ENCODE measurements around the gene URAD.

Gene URAD

GRCh38 chr13:27991881-27992280 lies 3.4 kb upstream of the URAD start:
- no peaks in the 10 kb centered on the region for H3K9me3 ChIP-seq (ENCODE audit: control insufficient read depth in 1 of 2, low read length in 2 of 2)
- H3K27ac ChIP-seq (ENCODE audit: low read length): no peak overlapping the region
- H3K27me3 ChIP-seq (ENCODE audit: low read depth, low read length): peaks cover 8% of the 10 kb centered on the region
- H3K4me1 ChIP-seq (ENCODE audit: control insufficient read depth in 1 of 2, insufficient read depth in 2 of 2, low read length in 2 of 2): no peaks in the 10 kb centered on the region
- no peak overlapping the region for H3K4me3 ChIP-seq (ENCODE audit: low read depth in 1 of 2, low read length in 2 of 2)
- H3K36me3 ChIP-seq (ENCODE audit: control insufficient read depth in 1 of 2, insufficient read depth in 2 of 2, low read length in 2 of 2): no peaks in the 10 kb centered on the region

- Histone ChIP-seq H3K36me3 (ENCODE audit: control insufficient read depth in 1 of 2, insufficient read depth in 2 of 2, low read length in 2 of 2) (no peaks in the 10 kb centered on the region), H3K4me1 (ENCODE audit: control insufficient read depth in 1 of 2, insufficient read depth in 2 of 2, low read length in 2 of 2) (peaks cover 0 to under 1% of the 10 kb centered on the region in 2 donors), H3K27ac (ENCODE audit: low read length) (no peak overlapping the region), H3K4me3 (ENCODE audit: low read depth in 1 of 2, low read length in 2 of 2) (no peak overlapping the region), H3K9me3 (ENCODE audit: control insufficient read depth in 1 of 2, low read length in 2 of 2) (no peaks in the 10 kb centered on the region), H3K27me3 (ENCODE audit: low read depth, low read length) (peaks cover 23% of the 10 kb centered on the region)
Measured at GRCh38 chr13:27985600-27985999, 2.9 kb downstream of the URAD start.

DNA sequence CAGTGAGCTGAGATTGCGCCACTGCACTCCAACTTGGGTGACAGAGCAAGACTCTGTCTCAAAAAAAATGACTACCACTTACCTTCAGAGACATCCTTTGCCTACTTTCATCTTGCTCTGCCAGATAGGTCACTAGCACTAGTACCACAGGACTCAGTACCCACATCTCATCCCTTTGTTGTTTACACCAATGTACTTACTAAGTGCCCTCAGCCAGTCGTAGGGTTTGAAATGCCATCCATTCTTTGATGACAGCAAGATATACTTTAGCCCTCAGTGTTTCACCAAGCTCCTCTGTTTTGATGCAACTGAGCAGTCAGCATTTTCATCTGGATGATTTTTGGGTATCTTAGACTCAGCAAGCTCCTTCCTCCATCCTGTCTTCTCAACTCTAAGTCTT lies 6.1 kb downstream of the URAD start:
- peaks cover 0 to 30% of the 10 kb centered on the region in 2 donors for H3K4me1 ChIP-seq (ENCODE audit: control insufficient read depth in 1 of 2, insufficient read depth in 2 of 2, low read length in 2 of 2)
- no peaks in the 10 kb centered on the region for H3K36me3 ChIP-seq (ENCODE audit: control insufficient read depth in 1 of 2, insufficient read depth in 2 of 2, low read length in 2 of 2)
- H3K27me3 ChIP-seq (ENCODE audit: low read depth, low read length): peaks cover 34% of the 10 kb centered on the region
- H3K27ac ChIP-seq (ENCODE audit: low read length): no peak overlapping the region
- H3K9me3 ChIP-seq (ENCODE audit: control insufficient read depth in 1 of 2, low read length in 2 of 2): no peaks in the 10 kb centered on the region
- H3K4me3 ChIP-seq (ENCODE audit: low read depth in 1 of 2, low read length in 2 of 2): no peak overlapping the region

GRCh38 chr13:27981006-27981708 lies 7.3 kb downstream of the URAD start:
- H3K9me3 ChIP-seq (ENCODE audit: control insufficient read depth in 1 of 2, low read length in 2 of 2): no peaks in the 10 kb centered on the region
- no peak overlapping the region for H3K27ac ChIP-seq (ENCODE audit: low read length)
- peaks cover 0 to 30% of the 10 kb centered on the region in 2 donors for H3K4me1 ChIP-seq (ENCODE audit: control insufficient read depth in 1 of 2, insufficient read depth in 2 of 2, low read length in 2 of 2)
- no peaks in the 10 kb centered on the region for H3K36me3 ChIP-seq (ENCODE audit: control insufficient read depth in 1 of 2, insufficient read depth in 2 of 2, low read length in 2 of 2)
- H3K27me3 ChIP-seq (ENCODE audit: low read depth, low read length): peaks cover 40% of the 10 kb centered on the region
- no peak overlapping the region for H3K4me3 ChIP-seq (ENCODE audit: low read depth in 1 of 2, low read length in 2 of 2)

GRCh38 chr13:27980280-27980998 lies 8.1 kb downstream of the URAD start:
- peaks cover 46% of the 10 kb centered on the region for H3K27me3 ChIP-seq (ENCODE audit: low read depth, low read length)
- H3K4me3 ChIP-seq (ENCODE audit: low read depth in 1 of 2, low read length in 2 of 2): peak overlapping the region; percentile 29 to 42
- no peaks in the 10 kb centered on the region for H3K36me3 ChIP-seq (ENCODE audit: control insufficient read depth in 1 of 2, insufficient read depth in 2 of 2, low read length in 2 of 2)
- H3K4me1 ChIP-seq (ENCODE audit: control insufficient read depth in 1 of 2, insufficient read depth in 2 of 2, low read length in 2 of 2): peaks cover 0 to 37% of the 10 kb centered on the region in 2 donors
- H3K27ac ChIP-seq (ENCODE audit: low read length): peak overlapping the region; percentile 18
- no peaks in the 10 kb centered on the region for H3K9me3 ChIP-seq (ENCODE audit: control insufficient read depth in 1 of 2, low read length in 2 of 2)

GRCh38 chr13:27979765-27980279 lies 8.7 kb downstream of the URAD start:
- peaks cover 0 to 37% of the 10 kb centered on the region in 2 donors for H3K4me1 ChIP-seq (ENCODE audit: control insufficient read depth in 1 of 2, insufficient read depth in 2 of 2, low read length in 2 of 2)
- H3K36me3 ChIP-seq (ENCODE audit: control insufficient read depth in 1 of 2, insufficient read depth in 2 of 2, low read length in 2 of 2): no peaks in the 10 kb centered on the region
- peaks cover 49% of the 10 kb centered on the region for H3K27me3 ChIP-seq (ENCODE audit: low read depth, low read length)
- H3K9me3 ChIP-seq (ENCODE audit: control insufficient read depth in 1 of 2, low read length in 2 of 2): no peaks in the 10 kb centered on the region
- peak overlapping the region in 1 of 2 donors; percentile 42 for H3K4me3 ChIP-seq (ENCODE audit: low read depth in 1 of 2, low read length in 2 of 2)
- H3K27ac ChIP-seq (ENCODE audit: low read length): peak overlapping the region; percentile 18

DNA sequence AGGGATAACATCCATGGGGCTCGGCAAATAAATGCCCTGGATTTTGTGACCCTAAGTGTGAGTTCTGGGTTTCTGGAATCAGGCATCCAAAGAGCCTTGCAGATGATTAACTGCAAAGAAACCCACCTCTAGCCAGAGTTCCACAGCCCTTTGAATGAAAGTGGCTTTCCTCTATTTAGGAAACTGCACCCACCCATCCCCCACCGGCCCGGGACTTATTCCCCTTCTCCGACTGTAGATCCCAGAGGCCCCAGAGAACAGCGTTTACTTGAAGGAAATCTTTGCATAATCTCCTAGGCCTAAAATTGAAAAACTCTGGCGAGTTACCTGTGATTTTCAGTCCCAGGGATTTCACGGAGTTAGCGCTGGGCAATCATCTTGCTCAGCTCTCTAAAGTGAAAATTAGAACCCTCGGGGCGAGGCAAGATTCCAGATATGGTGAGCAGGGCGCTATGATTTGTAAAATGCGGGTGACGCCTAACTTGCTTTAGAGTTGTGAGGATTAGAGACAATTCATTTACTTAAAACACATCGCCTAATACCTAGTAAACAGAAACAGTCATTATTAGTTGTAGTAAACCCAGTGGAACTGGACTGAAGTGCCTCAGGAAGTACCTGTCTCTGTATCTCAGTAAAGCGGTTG lies 9.4 kb downstream of the URAD start:
- H3K27me3 ChIP-seq (ENCODE audit: low read depth, low read length): peaks cover 56% of the 10 kb centered on the region
- peaks cover 0 to 37% of the 10 kb centered on the region in 2 donors for H3K4me1 ChIP-seq (ENCODE audit: control insufficient read depth in 1 of 2, insufficient read depth in 2 of 2, low read length in 2 of 2)
- no peaks in the 10 kb centered on the region for H3K9me3 ChIP-seq (ENCODE audit: control insufficient read depth in 1 of 2, low read length in 2 of 2)
- no peaks in the 10 kb centered on the region for H3K36me3 ChIP-seq (ENCODE audit: control insufficient read depth in 1 of 2, insufficient read depth in 2 of 2, low read length in 2 of 2)
- H3K27ac ChIP-seq (ENCODE audit: low read length): peak overlapping the region; percentile 34
- peak overlapping the region in 1 of 2 donors; percentile 42 for H3K4me3 ChIP-seq (ENCODE audit: low read depth in 1 of 2, low read length in 2 of 2)

DNA sequence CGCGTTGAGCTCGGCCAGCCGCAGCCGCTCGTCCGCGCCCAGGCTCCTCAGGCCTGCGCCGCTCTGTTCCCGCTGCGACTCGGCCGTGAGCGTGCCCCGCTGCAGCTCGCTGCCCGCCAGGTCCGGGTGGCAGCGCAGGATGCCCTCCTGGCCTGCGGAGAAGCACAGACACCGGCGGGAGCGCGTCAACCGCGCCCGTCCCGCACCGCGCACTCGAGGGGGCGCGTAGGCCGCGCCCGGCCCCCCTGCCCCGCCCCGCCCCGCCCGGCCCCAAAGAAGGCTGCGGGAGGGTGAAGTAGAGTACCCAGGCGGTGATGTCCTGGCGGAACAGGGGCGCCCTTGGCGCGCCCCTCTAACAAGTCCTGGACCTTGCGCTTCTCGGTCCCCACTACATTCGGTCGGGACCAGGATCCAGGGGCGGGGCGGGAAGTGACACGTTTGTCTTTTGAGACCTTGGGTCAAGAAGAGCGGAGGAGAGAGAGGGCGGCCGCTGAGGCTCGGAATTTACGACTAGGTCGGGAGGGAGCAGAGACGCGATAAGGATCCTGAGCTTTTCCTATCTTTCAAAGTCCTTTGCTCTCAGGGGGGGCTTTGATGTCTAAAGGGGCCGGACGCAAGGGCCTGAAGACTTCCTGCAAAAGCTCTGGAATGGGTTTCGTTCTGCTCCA lies 10.1 kb downstream of the URAD start:
- Histone ChIP-seq H3K9me3 (ENCODE audit: control insufficient read depth in 1 of 2, low read length in 2 of 2) (no peaks in the 10 kb centered on the region), H3K4me3 (ENCODE audit: low read depth in 1 of 2, low read length in 2 of 2) (peak overlapping the region; percentile 33), H3K27ac (ENCODE audit: low read length) (peak overlapping the region; percentile 34), H3K4me1 (ENCODE audit: control insufficient read depth in 1 of 2, insufficient read depth in 2 of 2, low read length in 2 of 2) (peaks cover 0 to 37% of the 10 kb centered on the region in 2 donors), H3K36me3 (ENCODE audit: control insufficient read depth in 1 of 2, insufficient read depth in 2 of 2, low read length in 2 of 2) (no peaks in the 10 kb centered on the region), H3K27me3 (ENCODE audit: low read depth, low read length) (peaks cover 60% of the 10 kb centered on the region)

DNA sequence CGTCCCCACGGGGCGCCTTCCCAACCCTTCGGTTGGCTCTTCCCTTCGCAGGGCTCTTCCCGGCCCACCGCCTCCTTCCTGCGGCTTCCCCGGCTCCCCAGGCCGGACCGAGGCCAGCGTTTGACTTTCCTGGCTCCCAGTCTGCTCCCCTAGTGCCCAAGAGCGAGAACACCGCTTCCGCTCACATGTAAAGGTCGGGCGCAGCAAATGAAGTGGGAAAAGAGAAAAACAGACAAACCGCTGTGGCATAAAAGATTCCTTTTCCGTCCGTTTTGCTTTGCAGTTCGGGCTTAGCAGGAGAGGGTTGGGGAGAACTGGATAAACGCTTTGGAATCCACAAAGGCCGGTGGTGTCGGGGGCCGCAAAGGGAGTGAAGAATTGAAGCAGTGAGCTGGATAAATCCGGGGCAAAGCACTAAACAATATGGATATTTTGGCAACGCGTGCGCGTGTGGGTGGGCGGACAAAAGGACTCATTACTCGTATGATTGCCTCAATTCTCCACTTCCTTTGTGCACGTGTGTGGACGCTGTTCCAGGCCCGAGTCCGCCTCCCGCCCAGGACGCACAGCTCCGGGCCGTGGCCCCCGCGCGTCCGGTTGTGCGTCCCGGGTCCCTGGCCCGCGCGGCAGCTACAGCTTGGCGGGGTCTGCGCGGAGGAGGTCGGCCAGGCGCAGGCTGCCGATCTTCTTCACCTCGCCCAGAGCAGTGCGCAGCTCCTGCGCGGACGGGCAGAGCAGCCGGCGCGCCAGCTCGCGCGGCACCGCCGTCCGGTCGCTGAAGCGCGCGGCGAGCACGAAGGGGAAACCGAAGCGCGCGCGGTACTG lies 10.8 kb downstream of the URAD start:
- Histone ChIP-seq H3K36me3 (ENCODE audit: control insufficient read depth in 1 of 2, insufficient read depth in 2 of 2, low read length in 2 of 2) (no peaks in the 10 kb centered on the region), H3K4me1 (ENCODE audit: control insufficient read depth in 1 of 2, insufficient read depth in 2 of 2, low read length in 2 of 2) (peaks cover 0 to 37% of the 10 kb centered on the region in 2 donors), H3K27me3 (ENCODE audit: low read depth, low read length) (peaks cover 55% of the 10 kb centered on the region), H3K9me3 (ENCODE audit: control insufficient read depth in 1 of 2, low read length in 2 of 2) (no peaks in the 10 kb centered on the region), H3K4me3 (ENCODE audit: low read depth in 1 of 2, low read length in 2 of 2) (peak overlapping the region; percentile 23 to 33), H3K27ac (ENCODE audit: low read length) (no peak overlapping the region)

- Histone ChIP-seq H3K4me3 (ENCODE audit: low read depth in 1 of 2, low read length in 2 of 2) (peak overlapping the region in 1 of 2 donors; percentile 11), H3K27me3 (ENCODE audit: low read depth, low read length) (peaks cover 57% of the 10 kb centered on the region), H3K4me1 (ENCODE audit: control insufficient read depth in 1 of 2, insufficient read depth in 2 of 2, low read length in 2 of 2) (peaks cover 0 to 37% of the 10 kb centered on the region in 2 donors), H3K27ac (ENCODE audit: low read length) (peak overlapping the region; percentile 67), H3K9me3 (ENCODE audit: control insufficient read depth in 1 of 2, low read length in 2 of 2) (no peaks in the 10 kb centered on the region), H3K36me3 (ENCODE audit: control insufficient read depth in 1 of 2, insufficient read depth in 2 of 2, low read length in 2 of 2) (no peaks in the 10 kb centered on the region)
Measured at GRCh38 chr13:27976362-27977091, 12.0 kb downstream of the URAD start.

Data from muscle layer of duodenum (tissue), 2 donors.